Activated CD8-positive, alpha-beta memory T cell treated with anti-CD3 and anti-CD28 coated beads for 4 hours (primary cell): ENCODE data around the gene MEIOB.

Experiments used
- DNase-seq, 2 donors: peaks; one replicate each; pipeline ENCODE4 v3.0.0-alpha.2; 2020; ENCODE audit warnings: low read depth in 2 of 2

MEIOB gene

DNA sequence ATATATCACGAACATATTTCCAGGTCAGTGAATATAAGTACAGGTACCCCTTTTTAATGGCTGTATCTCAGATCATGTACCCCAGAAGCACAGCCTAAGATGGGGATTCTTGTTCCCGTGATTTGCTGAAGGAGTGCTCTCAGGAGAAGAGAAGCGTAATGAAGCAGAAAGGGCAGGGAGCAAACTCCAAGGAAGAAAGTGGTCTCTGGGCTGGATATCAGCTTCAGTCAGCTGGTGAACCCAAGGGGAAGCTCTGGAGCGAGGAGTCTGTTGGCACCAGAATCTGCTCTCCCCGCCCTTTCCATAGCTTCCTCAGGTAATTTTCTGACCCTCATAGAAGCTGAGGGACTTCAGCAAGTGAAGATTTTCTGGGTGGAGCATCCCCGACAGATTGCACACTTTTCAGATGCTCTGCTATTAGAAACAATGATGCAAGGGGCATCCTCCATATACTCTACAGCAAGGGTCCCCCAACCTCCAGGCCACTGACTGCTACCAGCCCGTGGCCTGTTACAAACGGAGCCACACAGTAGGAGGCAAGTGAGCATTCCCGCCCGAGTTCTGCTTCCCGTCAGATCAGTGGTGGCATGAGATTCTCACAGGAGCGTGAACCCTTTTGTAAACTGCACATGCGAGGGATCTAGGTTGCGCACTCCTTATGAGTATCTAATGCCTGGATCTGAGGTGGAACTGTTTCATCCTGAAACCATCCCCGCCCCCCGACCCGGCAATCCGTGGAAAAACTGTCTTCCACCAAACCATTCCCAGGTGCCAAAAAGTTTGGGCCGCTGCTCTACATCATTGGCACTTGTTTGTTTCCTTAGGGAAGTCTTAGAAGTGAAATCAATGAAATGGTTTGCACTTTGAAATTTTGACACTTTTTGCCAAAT is 40.5 kb downstream of the MEIOB start:
- no peak for DNase-seq

DNA sequence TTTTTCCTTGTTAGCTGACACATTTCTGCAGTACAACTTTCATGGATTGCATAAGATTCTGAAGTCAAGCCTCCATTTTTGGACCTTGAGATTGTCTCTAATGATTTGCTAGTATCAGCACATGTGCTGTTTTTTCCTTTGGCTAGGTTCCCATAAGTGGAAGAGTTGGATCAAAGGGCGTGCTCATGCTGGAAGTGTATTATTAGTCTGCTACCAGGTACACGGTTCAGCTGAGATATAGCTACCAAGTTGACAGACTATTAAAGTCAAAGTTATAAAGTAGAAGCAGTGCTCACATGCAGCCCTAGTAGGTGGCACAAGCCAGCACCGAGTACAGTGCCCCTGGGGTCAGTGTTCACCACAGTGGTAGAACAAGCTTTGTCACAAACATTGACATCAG is 41.8 kb downstream of the MEIOB start:
- no peak for DNase-seq

DNA sequence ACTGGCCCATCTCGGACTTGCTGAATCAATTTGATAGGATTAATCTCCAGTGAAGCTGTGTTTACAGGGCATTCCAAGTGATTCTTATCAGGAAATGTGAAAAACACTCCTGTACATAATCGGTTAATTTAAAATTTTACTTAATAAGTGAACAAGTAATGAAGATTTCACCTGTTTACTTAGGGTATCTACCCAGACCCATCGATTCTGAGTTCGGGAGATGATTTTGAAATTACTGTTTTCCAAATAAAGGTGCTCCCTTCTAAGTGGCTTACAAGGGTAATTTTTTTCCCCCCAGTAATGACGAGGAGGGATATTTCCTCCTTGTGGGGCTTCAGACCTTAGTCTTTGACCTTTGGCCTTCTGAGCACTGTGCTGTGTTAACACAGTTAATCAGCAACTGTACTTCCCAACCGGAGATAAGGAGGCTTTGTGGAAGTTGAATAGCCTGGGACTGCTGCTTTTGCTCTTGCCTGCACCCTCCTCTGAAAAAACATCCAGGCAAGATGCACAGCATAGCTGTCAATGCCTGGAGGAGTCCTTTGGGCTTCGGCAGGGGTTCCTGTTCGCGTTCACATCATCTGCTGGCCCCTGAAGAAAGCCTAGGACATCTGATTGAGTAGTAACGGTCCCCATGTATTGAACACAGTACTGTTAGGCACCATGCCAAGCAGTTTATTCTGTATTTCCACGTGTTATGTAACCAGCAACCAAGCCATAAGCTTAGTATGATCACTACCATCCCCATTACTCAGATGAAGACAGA is 43.1 kb downstream of the MEIOB start:
- no peak for DNase-seq

DNA sequence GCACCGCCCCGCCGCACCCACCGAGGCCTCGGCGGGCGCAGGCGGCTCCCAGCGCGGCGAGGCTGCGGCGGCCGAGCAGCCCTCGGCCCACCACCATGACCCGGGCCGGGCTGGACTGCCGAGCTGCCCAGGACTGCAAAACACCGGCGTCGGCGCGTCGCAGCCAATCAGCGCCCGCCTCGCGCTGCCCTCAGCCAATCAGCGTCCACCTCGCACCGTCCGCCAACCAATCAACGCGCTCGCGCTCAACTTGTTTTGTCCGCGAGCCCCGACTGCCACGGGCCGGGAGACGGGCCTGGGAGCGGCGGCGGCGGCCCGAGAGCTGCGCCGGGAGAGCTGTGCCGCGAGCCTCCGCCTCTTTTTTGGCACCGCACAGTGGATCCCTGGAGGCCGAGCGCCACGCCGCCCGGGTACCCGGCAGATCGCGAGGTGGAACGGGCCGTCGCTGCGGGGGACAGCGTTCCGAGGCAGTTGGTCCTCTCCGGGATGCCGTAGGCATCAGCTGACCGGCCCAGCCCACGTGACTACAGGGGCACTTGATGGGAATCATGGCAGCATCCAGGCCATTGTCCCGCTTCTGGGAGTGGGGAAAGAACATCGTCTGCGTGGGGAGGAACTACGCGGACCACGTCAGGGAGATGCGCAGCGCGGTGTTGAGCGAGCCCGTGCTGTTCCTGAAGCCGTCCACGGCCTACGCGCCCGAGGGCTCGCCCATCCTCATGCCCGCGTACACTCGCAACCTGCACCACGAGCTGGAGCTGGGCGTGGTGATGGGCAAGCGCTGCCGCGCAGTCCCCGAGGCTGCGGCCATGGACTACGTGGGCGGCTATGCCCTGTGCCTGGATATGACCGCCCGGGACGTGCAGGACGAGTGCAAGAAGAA is 45.0 kb downstream of the MEIOB start, which contains the start of the genes FAHD1 and HAGH:
Gene FAHD1 (plus strand): TSS at position 516 of the 883 bp plus-strand sequence. CDS start 33 bp downstream, at position 549.
Gene HAGH (minus strand): TSS at position 135 of the 883 bp plus-strand sequence. CDS start 38 bp downstream, at position 97.
- DNase-seq, result peak; percentile 75 to 76

DNA sequence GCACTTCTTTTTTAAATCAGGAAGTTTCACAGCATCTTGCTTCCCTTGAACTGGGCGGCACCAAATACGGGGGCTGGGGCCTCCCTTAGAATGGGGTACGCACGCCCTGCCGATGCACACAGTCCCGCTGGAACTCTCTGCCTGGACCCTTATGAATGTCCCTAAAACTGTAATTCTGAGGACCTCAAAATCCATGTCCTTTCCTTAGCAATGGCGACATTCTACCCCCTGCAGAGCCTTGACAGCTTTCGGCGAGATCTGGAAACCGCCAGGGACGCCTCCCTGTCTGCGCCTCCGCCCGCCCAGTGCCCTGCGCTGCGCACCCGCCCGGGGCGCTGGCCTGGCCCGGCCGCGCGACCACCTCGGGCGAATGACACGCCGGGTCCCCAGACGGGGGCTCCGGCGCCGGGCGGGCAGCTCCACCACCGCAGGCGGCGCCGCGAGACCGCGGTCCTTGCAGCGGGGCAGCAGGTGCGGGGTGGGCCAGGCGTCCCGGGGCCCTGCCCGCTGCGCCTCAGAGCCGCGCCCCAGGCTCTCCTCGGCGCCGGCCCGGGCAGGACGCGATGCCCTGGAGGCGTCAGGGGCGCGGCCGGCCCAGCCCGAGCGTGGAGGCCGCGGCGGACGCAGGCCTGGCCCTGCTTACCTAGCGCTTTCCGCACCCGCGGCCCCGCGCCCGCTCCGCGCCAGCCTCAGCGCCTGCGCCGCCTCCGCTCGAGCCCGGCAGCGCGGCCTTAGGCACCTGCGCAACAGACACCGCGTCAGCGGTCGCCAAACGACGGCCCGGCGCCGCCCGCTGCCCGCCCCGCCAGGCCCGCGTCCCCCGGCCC is 45.9 kb downstream of the MEIOB start:
- peak; percentile 24 to 42 for DNase-seq

DNA sequence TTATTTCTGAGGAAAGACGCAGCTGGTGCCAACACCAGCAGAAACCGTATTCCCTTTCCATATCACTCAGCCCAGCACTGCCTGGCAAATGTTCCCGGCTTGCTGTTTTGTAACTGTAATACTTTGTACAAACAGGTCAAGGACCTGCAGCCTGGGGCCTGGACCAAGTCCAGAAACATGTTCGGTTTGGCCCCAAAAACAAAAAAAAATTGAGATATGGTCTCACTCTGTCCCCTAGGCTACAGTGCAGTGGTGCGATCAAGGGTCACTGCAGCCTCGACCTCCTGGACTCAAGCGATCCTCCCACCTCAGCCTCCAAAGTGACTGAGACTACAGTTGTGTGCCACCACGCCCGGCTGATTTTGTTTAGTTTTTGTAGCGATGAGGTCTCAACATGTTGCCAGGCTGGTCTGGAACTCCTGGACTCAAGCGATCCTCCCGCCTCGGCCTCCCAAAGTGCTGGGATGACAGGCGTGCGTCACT is 46.5 kb downstream of the MEIOB start:
- DNase-seq, result no peak

DNA sequence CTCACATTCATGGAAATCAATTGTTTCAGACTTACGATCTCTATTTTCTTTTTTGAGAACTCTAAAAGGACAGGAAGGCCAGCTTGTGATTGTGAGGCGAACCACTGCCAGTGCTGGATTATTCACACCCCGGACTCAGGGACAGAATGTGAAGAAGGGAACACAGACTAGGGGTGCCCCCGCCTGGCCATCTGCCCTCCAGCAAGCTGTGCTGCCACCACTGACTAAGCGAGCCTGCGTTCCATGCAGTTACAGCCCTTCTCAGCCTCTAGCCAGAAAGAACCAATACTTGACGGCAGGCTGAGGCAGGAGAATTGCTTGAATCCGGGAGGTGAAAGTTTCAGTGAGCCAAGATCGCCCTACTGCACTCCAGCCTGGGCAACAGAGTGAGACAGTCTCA is 48.1 kb downstream of the MEIOB start:
- DNase-seq, result no peak

DNA sequence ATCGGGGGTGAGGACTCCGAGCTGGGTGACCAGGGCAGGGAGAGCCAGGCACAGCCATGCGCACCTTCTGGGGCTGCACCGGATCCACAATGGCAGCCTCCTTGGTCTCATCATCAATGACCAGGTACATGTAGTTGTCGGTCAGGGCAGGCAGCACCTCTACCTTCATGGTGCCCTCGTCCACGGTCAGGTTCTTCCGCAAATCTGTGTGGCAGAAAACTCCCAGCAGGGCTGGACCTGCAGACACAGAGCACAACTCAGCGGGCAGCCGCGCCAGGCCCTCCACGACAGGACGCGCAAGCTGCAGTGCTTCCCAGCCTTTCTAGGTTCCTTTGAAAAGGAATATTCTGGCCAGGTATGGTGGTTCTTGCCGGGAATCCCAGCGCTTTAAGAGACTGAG is 49.2 kb downstream of the MEIOB start:
- no peak for DNase-seq

DNA sequence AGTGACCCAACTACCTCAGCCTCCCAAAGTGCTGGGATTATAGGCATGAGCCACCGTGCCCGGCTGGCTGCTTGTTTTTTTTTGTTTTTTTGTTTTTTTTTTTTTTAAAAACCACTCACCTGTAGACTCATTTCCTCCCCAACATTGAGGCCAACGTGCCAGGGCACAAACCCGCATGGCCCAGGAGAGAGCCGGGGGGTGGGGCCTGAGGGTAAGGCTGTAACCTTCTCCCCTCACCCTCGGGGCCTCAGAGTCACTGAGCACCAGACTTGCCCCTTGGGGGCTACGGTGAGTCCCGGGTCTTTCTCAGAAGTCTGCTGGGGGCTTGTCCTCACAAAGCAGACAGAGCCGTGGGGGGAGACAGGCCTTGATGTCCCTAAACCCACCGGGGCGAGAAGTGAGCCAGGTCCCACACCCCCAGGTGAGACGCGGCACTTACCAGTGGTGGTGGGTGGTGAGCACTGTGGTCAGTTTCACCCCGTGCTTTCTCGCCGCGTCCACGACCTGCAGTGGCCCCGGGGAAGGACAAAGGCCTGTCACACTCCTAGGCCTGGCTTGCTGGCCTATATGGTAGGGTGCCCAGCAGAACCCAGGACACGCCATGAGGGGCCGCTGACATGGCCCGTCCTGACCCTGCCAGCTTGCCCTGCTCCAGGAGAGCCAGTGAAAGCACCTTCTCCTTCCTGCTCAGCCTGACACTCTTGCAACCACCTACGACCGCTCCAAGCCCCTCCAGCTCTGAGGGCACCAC is 49.9 kb downstream of the MEIOB start:
- DNase-seq, result no peak

DNA sequence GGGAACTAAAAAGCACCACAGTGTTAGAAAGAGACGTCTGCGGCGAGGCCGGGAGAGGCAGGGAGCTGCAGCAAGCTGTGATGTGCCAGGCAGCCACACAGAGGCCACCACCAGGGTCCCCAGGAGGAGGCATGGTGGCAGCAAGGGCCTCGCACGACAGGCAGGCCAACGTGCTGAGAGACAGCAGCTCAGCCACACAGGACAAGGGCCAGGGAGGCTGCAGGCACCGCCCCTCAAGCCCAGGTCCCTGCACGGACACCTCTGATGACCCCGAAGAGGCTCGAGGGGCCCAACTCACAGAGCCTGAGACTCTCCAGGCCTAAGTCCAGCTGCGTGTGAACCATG is 51.0 kb downstream of the MEIOB start:
- DNase-seq, result no peak

DNA sequence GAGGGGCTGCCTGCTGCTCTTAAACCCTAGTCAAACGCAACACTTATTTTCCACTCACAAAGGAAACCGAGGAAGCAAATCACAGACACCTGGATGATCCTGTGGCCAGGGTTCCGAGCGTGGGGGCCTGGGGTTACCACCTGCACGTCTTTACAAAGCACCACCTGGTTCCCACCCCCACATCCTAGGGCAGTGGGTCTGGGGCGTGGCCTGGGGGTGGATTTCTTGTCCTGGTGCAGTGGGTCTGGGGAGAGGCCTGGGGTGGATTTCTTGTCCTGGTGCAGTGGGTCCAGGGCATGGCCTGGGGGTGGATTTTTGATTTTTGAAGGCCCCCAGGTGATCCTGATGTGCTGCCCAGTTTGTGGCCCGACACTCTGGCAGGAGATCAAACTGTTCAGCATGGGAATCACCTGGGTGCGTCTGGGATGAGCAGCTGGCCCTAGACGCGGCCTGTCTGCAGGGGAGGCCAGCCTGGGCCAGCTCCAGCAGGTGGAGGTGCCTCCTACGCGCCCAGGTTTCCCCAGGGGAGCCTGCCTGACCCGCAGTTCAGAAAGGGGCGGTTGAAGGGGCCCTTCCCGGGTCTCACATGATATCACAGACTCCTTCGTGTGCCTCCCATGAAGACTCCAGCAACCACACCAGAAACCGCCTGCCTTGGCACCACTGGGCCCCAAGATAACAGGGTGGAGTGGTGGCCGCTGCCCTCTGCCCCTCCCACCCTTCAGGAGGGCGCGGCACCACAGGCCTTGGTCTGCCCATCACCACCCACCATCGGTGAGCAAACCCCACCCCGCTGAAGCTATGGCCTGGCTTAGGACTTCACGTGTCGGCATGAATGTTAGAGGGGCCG is 51.6 kb downstream of the MEIOB start:
- no peak for DNase-seq

DNA sequence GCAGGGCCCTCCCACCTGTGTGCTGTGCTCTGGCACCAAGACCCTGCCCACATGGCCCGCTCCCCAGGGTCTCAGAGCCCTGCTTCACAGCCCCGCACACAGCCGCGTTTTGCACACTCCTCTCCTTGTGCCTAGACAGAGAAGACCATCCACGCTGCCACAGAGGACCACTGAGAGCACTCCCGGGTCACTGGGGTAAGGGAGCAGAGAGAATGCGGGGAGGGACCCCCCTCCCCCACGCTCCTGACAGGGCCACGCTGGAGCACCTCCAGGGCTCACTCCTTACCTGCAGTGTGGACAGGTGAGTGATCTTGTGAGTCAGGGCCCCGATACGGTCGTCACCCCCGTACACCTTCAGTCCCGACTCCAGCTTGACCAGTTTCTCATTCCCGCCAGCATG is 52.4 kb downstream of the MEIOB start:
- DNase-seq, result no peak

DNA sequence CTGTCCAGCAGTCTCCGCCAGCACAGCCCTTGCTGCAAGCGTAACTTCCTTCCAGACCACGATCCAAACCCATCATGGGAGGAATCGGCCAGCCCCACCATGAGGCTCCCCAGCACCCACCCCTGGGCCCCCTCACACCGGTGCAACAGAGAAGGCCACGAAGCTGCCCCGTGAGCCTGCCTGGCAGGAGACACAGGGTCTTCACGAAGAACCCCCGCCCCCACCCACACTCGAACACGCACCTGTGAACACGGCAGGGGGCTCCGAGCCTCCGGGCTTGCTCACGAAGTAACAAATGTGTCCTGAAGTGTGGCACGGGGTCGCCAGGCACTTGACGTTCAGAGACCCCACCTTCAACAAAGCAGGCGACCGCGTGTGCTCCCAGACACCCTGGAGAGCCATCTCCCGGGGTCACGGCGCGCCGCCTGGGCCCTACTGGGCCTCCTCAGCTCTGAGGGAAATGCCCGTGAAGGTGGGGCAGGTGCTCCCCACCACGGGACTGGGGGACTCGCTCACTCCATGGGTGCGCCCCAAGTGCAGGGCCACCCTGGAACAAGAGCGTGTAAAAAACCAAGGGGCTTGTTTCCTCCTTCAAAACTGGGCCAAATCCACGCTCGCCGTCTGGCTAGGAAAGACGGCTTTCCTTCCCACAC is 53.0 kb downstream of the MEIOB start:
- DNase-seq, result no peak

DNA sequence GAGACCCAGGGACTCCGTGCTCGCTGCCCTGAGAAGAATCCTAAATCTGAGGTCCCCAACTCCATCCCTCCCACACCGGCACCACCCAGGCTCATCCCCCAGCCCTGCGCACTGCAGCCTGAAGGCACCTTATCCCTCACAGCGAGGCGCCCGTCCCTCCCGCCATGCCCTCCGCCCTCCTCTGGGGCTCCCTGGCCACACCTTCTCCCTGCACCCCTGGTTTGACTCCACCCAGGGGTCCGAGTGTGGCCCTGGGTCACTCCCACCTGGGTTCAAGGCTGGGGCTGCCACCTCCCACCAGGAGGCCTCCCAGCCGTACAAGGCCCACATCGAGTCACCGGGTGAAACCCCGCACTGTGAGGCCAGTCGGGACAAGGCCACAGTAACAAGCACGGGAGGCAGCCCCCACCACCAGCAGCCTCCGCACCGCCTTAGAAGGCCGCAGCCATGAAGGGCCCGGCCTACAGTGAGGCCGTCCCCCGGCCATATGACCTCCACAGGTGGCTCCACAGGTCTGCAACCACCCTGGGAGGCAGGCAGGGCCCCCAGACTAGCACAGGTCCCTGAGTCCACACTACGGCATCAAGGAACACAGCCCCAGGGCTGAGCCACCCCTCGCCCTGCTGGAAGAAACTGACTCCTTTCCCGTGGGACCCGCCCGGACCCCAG is 53.6 kb downstream of the MEIOB start:
- DNase-seq, result no peak

DNA sequence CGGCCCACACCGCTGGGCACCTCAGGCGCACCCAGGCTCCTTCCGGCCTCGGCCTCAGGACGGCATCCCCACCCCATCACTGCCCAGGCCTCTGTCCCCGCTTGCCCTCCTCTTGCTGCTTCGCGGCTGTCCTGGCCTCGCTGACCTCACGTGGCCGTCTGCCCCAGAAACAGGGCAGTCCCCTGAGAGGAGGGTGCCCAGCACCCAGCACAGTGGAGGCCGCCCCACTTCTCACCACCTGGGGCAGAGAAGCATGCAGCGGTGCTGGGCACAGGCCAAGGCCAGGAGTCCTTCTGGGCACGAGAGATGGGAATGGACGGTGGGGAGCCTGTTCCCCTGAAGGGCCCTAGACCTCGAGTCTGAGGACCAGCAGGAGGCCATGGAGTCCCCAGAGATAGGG is 54.2 kb downstream of the MEIOB start:
- no peak for DNase-seq

DNA sequence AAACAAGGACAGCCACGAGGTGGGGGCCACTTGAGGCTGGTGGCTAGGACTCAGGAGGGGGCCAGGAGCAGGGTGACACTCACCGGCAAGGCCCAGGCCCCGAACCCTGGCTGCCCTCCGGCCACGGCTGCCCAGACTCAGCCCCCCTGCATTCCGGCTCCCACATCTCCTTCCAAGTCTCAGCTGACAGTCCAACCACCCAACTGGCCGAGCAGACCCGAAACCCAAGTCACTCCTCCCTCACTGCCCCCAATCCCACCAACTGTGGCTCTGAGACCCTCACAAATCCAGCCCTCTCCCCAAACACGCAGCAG is 54.7 kb downstream of the MEIOB start:
- DNase-seq, result no peak

DNA sequence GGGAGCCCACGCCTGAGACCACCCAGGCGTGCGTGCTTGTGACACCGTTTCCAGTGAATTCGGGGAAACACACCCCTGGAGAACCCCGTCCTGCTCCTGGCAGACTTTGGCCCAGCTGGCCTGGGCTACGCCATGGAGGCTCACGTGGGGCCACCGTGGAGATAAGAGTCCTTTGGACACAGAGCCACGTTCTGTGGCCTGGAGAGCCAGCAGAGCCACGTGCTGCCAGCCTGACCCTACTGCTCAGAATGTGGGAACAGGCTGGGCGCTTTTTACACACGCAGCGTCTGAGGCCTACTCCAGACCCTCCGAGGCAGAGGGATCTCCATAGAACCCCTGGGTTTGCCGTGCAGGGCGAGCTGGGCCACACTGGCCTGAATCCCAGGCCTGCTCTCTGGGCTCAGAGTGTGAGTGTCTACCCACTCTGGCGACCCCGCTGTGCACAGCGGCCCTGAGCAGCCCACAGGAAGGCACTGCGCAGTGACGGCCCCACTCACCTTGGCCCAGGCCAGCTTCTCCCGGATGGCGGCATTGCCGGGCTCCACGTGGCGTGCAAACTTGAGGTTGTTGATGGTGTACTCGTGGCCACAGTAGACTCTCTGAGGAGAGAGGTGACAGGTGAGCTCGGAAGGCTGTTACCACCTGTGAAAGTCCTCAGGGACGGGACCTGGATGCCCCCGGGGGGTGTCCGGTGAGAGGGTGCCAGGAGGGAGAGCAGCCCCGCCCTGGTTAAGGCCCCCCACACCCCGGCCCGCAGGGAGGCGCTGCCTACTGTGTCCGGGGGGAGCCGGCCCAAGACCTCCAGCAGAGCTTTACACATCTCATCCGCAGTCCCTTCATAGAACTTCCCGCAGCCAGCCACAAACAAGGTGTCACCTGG is 55.3 kb downstream of the MEIOB start:
- DNase-seq, result no peak
